Keratinocyte (primary cell): ENCODE results near the gene PCDH8.

Source experiments
- EZH2 ChIP-seq: IDR thresholded peaks from one replicate; pipeline ENCODE4 v1.6.1; 2012; ENCODE audit warnings: inconsistent platforms, mild to moderate bottlenecking, low read length, moderate library complexity
- TF ChIP-seq, protein P1 (sequence below), 3 experiments: IDR thresholded peaks in 1 of 3; conservative IDR thresholded peaks in 1 of 3; optimal IDR thresholded peaks in 1 of 3; 2 replicates in 2 of 3; 3 replicates in 1 of 3; pipeline versions ENCODE3 to v1.5.1; 2011; ENCODE audit warnings: low read length in 3 of 3, mild to moderate bottlenecking in 3 of 3, moderate library complexity in 2 of 3, control low read depth in 1 of 3, inconsistent platforms in 1 of 3; ENCODE audit not compliant: insufficient read depth in 2 of 3; ENCODE audit errors: extremely low read depth in 1 of 3

DNA sequence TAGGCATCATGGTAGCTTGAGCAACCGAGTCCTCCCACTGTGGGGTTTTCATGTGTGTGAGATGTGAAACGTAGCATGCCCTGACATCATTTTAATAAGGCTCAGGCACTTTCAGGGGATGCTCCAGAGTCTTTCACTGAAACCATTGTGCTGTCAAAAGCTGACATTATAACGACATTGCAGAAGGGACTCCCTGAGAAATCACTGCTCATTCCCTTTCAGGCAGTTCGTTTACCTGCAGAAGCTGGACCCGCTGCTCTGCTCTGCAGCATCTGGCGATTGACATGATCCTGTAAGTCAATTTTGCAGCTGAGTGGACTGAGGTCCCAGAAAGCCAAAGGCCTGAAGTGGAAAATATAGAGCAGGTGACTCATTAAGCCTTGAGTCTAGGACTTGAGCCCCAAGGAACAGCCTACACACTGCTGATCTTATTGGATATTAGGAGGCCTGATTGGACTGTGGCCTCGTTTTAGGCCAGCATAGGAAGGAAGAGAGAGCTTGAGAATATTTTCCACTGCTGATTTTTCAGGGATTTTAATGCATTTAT lies 54.9 kb downstream of the PCDH8 start:
- TF ChIP-seq EZH2, result no peak
- TF ChIP-seq, protein P1, sequence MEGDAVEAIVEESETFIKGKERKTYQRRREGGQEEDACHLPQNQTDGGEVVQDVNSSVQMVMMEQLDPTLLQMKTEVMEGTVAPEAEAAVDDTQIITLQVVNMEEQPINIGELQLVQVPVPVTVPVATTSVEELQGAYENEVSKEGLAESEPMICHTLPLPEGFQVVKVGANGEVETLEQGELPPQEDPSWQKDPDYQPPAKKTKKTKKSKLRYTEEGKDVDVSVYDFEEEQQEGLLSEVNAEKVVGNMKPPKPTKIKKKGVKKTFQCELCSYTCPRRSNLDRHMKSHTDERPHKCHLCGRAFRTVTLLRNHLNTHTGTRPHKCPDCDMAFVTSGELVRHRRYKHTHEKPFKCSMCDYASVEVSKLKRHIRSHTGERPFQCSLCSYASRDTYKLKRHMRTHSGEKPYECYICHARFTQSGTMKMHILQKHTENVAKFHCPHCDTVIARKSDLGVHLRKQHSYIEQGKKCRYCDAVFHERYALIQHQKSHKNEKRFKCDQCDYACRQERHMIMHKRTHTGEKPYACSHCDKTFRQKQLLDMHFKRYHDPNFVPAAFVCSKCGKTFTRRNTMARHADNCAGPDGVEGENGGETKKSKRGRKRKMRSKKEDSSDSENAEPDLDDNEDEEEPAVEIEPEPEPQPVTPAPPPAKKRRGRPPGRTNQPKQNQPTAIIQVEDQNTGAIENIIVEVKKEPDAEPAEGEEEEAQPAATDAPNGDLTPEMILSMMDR (optimal IDR thresholded peaks at IDR 0.05 in 1 of 3, IDR thresholded peaks at IDR 0.05 in 1 of 3, conservative IDR thresholded peaks at IDR 0.05 in 1 of 3; ENCODE audit: extremely low read depth in 1 of 3, insufficient read depth in 2 of 3, low read length in 3 of 3), result no peak
